Subcutaneous adipose tissue (tissue), 4 donors: ENCODE measurements around the gene RNF8. TPM values are rescaled to one million over a fixed set of nuclear protein-coding genes. Genes with fewer than 3 reads are reported as not detected.

ENCODE experiments used
- total RNA-seq, 4 donors: library from RNA; depleted of rRNA; stranded (reverse); fragments of >200 nt; gene quantifications; one replicate each; pipeline ENCODE4 v1.1.0, GENCODE V29; 2016
- TF ChIP-seq, protein P1 (sequence below): fragments of 450-650 bp; IDR thresholded peaks from one replicate; pipeline ENCODE4 v1.5.1; 2016; ENCODE audit warnings: low read depth, mild to moderate bottlenecking, control low read depth, antibody characterized with exemption, moderate library complexity

The RNF8 gene
- total RNA-seq, 4 donors from 2014 or later: 8.8 to 15.0 (median 14.1) TPM

DNA sequence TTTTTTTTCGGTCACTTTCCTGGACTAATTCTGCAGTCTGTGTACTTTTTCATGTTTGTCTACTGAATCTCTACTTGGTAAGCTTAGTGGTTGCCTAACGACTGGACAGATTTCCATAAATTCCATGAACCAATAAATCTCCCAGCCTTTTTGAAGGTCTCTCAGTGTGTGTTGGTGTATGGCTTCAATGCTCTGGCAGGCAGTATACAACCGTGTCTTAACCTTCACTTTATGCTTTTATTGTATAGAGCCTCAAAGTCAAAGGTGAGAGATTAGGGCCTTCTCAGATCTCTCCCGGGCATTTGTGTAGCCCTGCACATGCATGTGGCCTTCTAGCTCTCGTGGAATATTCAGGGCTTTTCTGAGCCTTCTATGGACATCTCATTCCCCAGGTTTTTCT lies 64.9 kb downstream of the RNF8 start:
- TF ChIP-seq, protein P1, sequence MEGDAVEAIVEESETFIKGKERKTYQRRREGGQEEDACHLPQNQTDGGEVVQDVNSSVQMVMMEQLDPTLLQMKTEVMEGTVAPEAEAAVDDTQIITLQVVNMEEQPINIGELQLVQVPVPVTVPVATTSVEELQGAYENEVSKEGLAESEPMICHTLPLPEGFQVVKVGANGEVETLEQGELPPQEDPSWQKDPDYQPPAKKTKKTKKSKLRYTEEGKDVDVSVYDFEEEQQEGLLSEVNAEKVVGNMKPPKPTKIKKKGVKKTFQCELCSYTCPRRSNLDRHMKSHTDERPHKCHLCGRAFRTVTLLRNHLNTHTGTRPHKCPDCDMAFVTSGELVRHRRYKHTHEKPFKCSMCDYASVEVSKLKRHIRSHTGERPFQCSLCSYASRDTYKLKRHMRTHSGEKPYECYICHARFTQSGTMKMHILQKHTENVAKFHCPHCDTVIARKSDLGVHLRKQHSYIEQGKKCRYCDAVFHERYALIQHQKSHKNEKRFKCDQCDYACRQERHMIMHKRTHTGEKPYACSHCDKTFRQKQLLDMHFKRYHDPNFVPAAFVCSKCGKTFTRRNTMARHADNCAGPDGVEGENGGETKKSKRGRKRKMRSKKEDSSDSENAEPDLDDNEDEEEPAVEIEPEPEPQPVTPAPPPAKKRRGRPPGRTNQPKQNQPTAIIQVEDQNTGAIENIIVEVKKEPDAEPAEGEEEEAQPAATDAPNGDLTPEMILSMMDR: no peak

DNA sequence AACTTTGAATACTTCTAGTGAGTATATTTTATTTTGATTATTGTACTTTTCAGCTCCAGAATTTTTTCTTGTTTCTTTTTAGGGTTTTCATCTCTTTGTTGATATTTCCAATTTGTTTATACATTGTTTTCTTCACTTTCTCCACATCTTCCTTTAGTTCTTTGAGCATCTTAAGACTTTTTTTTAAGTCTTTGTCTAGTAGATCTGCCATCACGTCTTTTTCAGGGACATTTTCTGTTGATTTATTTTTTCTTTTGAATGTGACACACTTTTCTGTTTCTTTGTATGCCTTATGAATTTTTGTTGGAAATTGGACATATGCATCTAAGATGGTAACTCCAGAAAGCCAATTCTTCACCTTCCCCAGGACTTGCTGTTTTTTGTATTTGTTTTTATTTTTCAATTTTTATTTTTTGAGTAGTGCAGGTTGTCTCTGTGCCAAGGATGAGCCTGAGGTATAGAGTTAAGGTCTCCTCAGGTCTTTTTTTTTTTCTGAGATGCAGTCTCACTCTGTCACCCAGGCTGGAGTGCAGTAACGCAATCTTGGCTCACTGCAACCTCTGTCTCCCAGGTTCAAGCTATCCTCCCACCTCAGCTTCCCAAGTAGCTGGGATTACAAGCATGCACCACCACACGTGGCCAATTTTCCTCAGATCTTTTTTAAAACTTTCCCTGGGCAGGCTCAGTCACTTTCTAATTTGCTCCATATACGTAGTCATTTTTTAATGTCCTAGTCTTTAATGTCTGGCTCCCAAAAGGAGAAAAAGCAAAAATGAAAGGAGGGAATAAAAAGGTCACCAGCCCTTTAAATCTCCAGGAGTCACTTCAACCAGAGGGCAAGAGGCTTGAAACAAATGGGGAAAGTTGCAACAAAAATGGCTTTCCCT lies 72.5 kb downstream of the RNF8 start:
- TF ChIP-seq, protein P1: no peak

DNA sequence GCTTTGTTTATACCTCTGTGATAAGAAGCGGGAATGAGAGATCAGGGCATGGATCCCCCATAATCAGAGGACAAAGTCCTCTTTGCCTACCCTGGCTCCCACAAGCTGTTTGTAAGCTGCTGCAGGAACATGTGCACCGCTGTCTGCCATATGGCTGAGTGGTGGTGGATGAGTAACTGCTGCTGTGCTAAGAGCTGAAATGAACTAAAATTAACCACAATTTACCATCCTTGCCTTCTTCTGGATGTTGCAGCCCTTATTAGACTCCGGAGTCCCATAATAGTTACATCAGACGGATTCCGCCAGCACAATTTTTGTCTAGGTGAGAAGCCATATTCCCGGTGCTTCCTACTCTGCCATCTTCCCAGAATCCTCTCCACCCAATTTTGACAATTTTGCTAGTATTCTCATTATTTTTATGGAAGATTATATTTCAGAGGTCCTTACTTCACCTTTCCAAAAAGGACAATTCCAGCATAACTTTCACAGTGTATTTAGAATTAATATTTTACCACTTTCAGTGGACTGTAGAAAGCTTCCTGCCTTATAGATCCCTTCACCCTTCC lies 73.2 kb downstream of the RNF8 start:
- TF ChIP-seq, protein P1: no peak

DNA sequence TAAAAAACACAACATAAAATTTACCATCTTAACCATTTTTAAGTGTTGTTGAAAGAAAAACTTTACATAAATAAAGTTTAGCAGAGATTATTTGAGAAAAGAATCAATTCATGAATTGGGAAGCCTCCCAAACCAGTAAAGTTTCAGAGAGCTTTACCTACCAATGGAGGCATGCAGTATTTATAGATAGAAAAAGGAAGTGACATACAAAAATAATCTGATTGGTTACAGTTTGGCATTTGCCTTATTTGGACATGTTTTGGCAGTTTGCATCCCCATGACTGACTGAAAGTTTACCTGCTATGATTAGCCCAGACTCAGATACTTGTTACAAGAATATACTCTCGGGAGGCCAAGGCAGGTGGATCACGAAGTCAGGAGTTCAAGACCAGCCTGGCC lies 75.6 kb downstream of the RNF8 start:
- TF ChIP-seq, protein P1: no peak

DNA sequence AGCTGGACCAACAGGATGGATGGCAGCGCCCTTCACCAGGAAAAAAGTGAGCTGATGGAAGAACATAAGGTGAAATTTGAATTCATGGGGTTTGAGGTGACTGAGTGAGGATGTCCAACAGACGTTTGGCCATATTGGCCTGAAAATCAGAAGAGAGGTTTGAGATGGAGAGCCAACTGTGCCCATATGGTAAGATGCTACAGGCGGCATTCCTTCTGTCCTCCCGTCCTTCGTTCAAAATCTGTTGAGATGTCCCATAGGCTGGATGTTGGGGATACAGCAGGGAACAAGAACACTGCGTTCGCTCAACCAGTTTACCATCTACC lies 78.8 kb downstream of the RNF8 start:
- TF ChIP-seq, protein P1: no peak

DNA sequence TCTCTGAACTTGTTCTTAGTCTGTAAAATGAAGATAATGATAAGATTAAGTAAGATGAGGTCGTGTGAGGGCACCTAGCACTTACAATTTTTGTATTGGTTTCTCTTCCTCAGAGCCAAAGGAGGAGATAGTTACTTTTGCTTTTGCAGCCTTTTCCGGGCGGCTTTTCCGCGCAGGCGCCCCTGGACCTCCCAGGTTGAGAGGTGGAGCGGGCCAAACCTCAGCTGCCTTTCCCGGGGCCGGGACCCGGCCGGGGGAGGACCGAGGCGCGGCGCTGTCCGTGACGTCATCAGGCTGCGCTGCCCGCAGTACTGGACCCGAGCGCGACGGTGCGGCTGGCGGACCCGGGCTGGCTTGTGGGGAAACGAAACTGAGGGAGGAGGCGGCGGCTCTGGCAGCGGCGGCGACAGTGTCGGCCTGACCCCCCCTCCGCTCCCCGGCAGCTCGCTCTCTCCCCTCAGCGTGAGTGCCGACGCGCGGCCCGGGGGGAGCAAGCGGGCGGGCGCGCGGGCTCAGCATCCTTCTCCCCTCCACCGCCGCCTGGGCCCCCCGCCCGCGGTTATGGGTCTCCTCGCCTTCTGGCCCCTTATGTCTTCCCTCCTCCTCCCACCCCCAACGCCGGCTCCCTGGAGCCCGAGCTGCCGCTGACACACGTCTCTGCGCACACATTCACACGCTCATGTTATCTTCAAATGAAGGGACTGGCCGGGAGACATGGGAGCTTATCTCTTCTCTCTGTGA lies 79.3 kb downstream of the RNF8 start, which contains the start of gene CMTR1:
Gene CMTR1 (plus strand): TSS at position 306 of the 741 bp plus-strand sequence. CDS start 2,409 bp downstream, outside the sequence.
- TF ChIP-seq, protein P1: no peak
